ENCODE results near the gene TMEM212. TPM values are rescaled to one million over a fixed set of nuclear protein-coding genes. Genes with fewer than 3 reads are reported as not detected.

The TMEM212 gene
- total RNA-seq, 1 donor from 2014 or later: not detected

DNA sequence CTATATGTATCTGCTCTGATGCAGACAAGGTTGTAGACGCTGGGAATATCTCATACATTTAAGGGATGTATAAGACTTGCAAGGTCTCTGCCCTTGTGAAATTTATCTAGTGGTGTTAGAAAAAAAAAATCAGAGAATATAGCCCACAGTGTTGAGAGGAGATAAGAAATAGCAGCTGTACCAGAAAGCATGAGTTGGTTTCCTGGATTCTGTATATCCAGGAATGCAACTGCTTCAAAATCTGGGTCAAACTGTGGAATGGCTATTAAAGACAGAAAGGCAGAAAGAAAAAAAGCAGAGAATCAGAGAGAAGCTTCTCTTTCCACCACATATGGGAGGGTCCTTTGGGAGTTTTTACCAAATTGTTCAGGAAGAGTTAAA lies 1.5 kb upstream of the TMEM212 start:
- no peak overlapping the region for H3K9ac ChIP-seq (ENCODE audit: low read length)
- FAIRE-seq (no peak), DNase-seq (ENCODE audit: low read depth) (peak; percentile 75)
- H3K27me3 ChIP-seq (ENCODE audit: insufficient read depth, low read length): no peaks in the 10 kb centered on the region
- peak overlapping the region; percentile 9 for H3K4me2 ChIP-seq (ENCODE audit: low read length)
- no peak overlapping the region for H2AFZ ChIP-seq (ENCODE audit: low read depth, low read length)
- no peaks in the 10 kb centered on the region for H3K9me3 ChIP-seq (ENCODE audit: insufficient read depth, low read depth, low read length)
- Mint-ChIP-seq H3K9me3 (ENCODE audit: unreplicated experiment) (no peaks in the 10 kb centered on the region), H3K27ac (ENCODE audit: unreplicated experiment) (peak overlapping the region; percentile 23), H3K36me3 (ENCODE audit: low read depth, unreplicated experiment) (peaks cover 3% of the 10 kb centered on the region), H3K27me3 (ENCODE audit: low read depth, unreplicated experiment) (no peaks in the 10 kb centered on the region), H3K4me3 (ENCODE audit: unreplicated experiment) (no peak overlapping the region), H3K4me1 (ENCODE audit: low read depth, unreplicated experiment) (peaks cover 47% of the 10 kb centered on the region)
- no peaks in the 10 kb centered on the region for H4K20me1 ChIP-seq (ENCODE audit: insufficient read depth, low read length)
- peaks cover 37% of the 10 kb centered on the region for H3K4me1 ChIP-seq (ENCODE audit: insufficient read depth, low read length)
- H3K79me2 ChIP-seq (ENCODE audit: insufficient read depth, low read length): no peaks in the 10 kb centered on the region
- no peak overlapping the region for H3K27ac ChIP-seq (ENCODE audit: low read depth, low read length)
- no peak for TF ChIP-seq EZH2 (IDR thresholded peaks at IDR 0.05; ENCODE audit: insufficient read depth, low read length)
- TF ChIP-seq, protein P1, sequence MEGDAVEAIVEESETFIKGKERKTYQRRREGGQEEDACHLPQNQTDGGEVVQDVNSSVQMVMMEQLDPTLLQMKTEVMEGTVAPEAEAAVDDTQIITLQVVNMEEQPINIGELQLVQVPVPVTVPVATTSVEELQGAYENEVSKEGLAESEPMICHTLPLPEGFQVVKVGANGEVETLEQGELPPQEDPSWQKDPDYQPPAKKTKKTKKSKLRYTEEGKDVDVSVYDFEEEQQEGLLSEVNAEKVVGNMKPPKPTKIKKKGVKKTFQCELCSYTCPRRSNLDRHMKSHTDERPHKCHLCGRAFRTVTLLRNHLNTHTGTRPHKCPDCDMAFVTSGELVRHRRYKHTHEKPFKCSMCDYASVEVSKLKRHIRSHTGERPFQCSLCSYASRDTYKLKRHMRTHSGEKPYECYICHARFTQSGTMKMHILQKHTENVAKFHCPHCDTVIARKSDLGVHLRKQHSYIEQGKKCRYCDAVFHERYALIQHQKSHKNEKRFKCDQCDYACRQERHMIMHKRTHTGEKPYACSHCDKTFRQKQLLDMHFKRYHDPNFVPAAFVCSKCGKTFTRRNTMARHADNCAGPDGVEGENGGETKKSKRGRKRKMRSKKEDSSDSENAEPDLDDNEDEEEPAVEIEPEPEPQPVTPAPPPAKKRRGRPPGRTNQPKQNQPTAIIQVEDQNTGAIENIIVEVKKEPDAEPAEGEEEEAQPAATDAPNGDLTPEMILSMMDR (IDR thresholded peaks at IDR 0.05; ENCODE audit: insufficient read depth, low read depth, low read length): no peak
- H3K4me3 ChIP-seq (ENCODE audit: insufficient read depth, low read depth, low read length): no peak overlapping the region
- no peaks in the 10 kb centered on the region for H3K36me3 ChIP-seq (ENCODE audit: insufficient read depth, low read length)

DNA sequence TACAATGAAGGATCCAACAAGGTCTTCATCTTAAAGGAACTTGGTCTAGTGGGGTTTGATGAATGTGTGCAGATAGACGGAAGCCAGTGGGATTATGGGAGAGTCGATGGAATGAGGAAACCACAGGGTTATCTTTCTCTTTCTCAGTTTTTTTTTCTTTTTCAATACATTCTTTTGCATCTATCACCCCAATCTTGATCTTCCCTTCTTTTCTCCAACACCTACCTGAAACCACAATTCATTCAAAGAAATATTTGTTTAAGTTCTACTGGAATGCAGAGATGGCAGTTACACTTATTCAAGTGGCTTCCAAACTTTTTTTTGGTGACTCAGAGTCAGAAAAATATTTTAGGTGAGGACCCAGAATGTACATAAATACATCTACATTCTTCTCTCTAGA lies 1.7 kb downstream of the TMEM212 start:
- Histone ChIP-seq H4K20me1 (ENCODE audit: insufficient read depth, low read length) (no peaks in the 10 kb centered on the region), H3K9ac (ENCODE audit: low read length) (no peak overlapping the region), H2AFZ (ENCODE audit: low read depth, low read length) (no peak overlapping the region), H3K27me3 (ENCODE audit: insufficient read depth, low read length) (no peaks in the 10 kb centered on the region), H3K36me3 (ENCODE audit: insufficient read depth, low read length) (no peaks in the 10 kb centered on the region), H3K9me3 (ENCODE audit: insufficient read depth, low read depth, low read length) (no peaks in the 10 kb centered on the region), H3K4me1 (ENCODE audit: insufficient read depth, low read length) (peaks cover 32% of the 10 kb centered on the region), H3K79me2 (ENCODE audit: insufficient read depth, low read length) (no peaks in the 10 kb centered on the region), H3K4me3 (ENCODE audit: insufficient read depth, low read depth, low read length) (no peak overlapping the region), H3K27ac (ENCODE audit: low read depth, low read length) (no peak overlapping the region), H3K4me2 (ENCODE audit: low read length) (no peak overlapping the region)
- H3K27ac Mint-ChIP-seq (ENCODE audit: unreplicated experiment): no peak overlapping the region
- no peaks in the 10 kb centered on the region for H3K27me3 Mint-ChIP-seq (ENCODE audit: low read depth, unreplicated experiment)
- peak; percentile 51 for DNase-seq (ENCODE audit: low read depth)
- H3K4me1 Mint-ChIP-seq (ENCODE audit: low read depth, unreplicated experiment): peaks cover 48% of the 10 kb centered on the region
- no peaks in the 10 kb centered on the region for H3K9me3 Mint-ChIP-seq (ENCODE audit: unreplicated experiment)
- H3K36me3 Mint-ChIP-seq (ENCODE audit: low read depth, unreplicated experiment): peaks cover 3% of the 10 kb centered on the region
- TF ChIP-seq, protein P1 (IDR thresholded peaks at IDR 0.05; ENCODE audit: insufficient read depth, low read depth, low read length): no peak
- TF ChIP-seq EZH2 (IDR thresholded peaks at IDR 0.05; ENCODE audit: insufficient read depth, low read length): no peak
- FAIRE-seq: no peak
- peak overlapping the region; percentile 10 for H3K4me3 Mint-ChIP-seq (ENCODE audit: unreplicated experiment)

DNA sequence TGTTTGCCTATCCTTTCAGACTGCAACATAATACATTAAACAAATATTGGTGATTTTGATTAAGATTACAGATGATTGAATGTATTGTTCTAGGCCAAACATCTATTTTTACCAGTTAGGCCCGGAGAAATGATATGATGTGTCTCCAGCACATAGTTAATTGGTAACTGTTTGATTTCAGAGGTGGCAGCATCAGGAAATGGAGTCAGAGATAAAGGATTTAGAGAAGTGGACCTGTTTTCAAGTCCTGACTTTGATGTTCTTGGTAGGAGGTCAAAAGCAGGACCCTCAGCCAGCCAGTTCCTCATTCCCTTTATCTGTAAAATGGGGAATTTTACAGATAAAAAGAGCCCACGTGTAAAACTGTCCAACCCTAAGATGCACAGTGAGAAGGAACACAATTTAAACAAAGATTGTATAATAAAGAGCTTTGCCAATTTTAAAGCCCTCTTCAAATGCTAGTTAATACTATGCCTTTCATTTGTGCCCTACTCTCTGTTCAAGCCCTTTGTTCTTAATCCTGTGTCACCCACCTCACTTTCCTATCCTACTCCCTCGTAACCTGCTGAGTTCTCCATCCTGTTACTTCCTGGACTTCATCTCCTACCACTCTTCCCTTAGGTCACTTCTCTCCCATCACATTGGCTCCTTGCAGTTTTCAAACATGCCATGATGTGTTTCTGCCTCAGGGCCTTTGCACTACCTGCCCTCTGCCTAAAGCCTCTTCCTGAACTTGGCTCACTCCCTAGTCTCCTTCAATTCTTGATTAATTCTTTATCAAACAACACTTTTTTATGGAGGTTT lies 2.5 kb downstream of the TMEM212 start:
- Mint-ChIP-seq H3K27me3 (ENCODE audit: low read depth, unreplicated experiment) (no peaks in the 10 kb centered on the region), H3K36me3 (ENCODE audit: low read depth, unreplicated experiment) (peaks cover 3% of the 10 kb centered on the region), H3K9me3 (ENCODE audit: unreplicated experiment) (no peaks in the 10 kb centered on the region), H3K27ac (ENCODE audit: unreplicated experiment) (peak overlapping the region; percentile 86), H3K4me1 (ENCODE audit: low read depth, unreplicated experiment) (peaks cover 51% of the 10 kb centered on the region), H3K4me3 (ENCODE audit: unreplicated experiment) (peak overlapping the region; percentile 51)
- FAIRE-seq (no peak), DNase-seq (ENCODE audit: low read depth) (no peak)
- Histone ChIP-seq H3K27ac (ENCODE audit: low read depth, low read length) (no peak overlapping the region), H2AFZ (ENCODE audit: low read depth, low read length) (no peak overlapping the region), H3K9ac (ENCODE audit: low read length) (no peak overlapping the region), H3K27me3 (ENCODE audit: insufficient read depth, low read length) (no peaks in the 10 kb centered on the region), H4K20me1 (ENCODE audit: insufficient read depth, low read length) (no peaks in the 10 kb centered on the region), H3K4me1 (ENCODE audit: insufficient read depth, low read length) (peaks cover 32% of the 10 kb centered on the region), H3K4me3 (ENCODE audit: insufficient read depth, low read depth, low read length) (no peak overlapping the region), H3K36me3 (ENCODE audit: insufficient read depth, low read length) (no peaks in the 10 kb centered on the region), H3K79me2 (ENCODE audit: insufficient read depth, low read length) (no peaks in the 10 kb centered on the region), H3K4me2 (ENCODE audit: low read length) (no peak overlapping the region), H3K9me3 (ENCODE audit: insufficient read depth, low read depth, low read length) (no peaks in the 10 kb centered on the region)
- TF ChIP-seq, protein P1 (IDR thresholded peaks at IDR 0.05; ENCODE audit: insufficient read depth, low read depth, low read length): no peak
- no peak for TF ChIP-seq EZH2 (IDR thresholded peaks at IDR 0.05; ENCODE audit: insufficient read depth, low read length)
